H9 (cell line): ENCODE results near the gene NAMPT. TPM values are rescaled to one million over a fixed set of nuclear protein-coding genes. Genes with fewer than 3 reads are reported as not detected.
A peak's percentile ranks its signal among the peaks of the same experiment; 100 is the strongest.
"Not testable (repeated sequence)": the region's sequence is repeated elsewhere in the genome, so short reads cannot be mapped to it uniquely, and the experiment has no call there.

Experiments
- DNase-seq: peaks from one replicate; pipeline ENCODE4 v3.0.0-alpha.2; 2017
- H2AFZ ChIP-seq: one replicate; pipeline ENCODE4 v1.6.1; 2013; ENCODE audit warnings: mild to moderate bottlenecking, low read length, control low read depth, moderate library complexity
- H2AK5ac ChIP-seq: 2 replicates; pipeline ENCODE4 v1.6.1; 2013; ENCODE audit warnings: low read length, control low read depth, mixed read lengths; ENCODE audit not compliant: insufficient read length
- H2BK120ac ChIP-seq: one replicate; pipeline ENCODE4 v1.6.1; 2013; ENCODE audit warnings: low read depth, mild to moderate bottlenecking, low read length, control low read depth, inconsistent platforms; ENCODE audit not compliant: poor library complexity, severe bottlenecking
- H2BK12ac ChIP-seq: 2 replicates; pipeline ENCODE4 v1.6.1; 2013; ENCODE audit warnings: low read length, control low read depth, mixed read lengths, low read depth; ENCODE audit not compliant: insufficient read length
- H2BK15ac ChIP-seq: 2 replicates; pipeline ENCODE4 v1.6.1; 2013; ENCODE audit warnings: low read depth, low read length, control low read depth
- H2BK20ac ChIP-seq: one replicate; pipeline ENCODE4 v1.6.1; 2013; ENCODE audit warnings: low read depth, mild to moderate bottlenecking, low read length, control low read depth, inconsistent platforms; ENCODE audit not compliant: poor library complexity, severe bottlenecking
- H2BK5ac ChIP-seq: 2 replicates; pipeline ENCODE4 v1.6.1; 2013; ENCODE audit warnings: low read length, control low read depth, mixed read lengths; ENCODE audit not compliant: insufficient read length
- H3K14ac ChIP-seq: 2 replicates; pipeline ENCODE4 v1.6.1; 2013; ENCODE audit warnings: low read length, control low read depth; ENCODE audit not compliant: insufficient read depth
- H3K18ac ChIP-seq: 2 replicates; pipeline ENCODE4 v1.6.1; 2013; ENCODE audit warnings: low read depth, mild to moderate bottlenecking, mixed read lengths, low read length, control low read depth; ENCODE audit not compliant: insufficient read length
- H3K23ac ChIP-seq: 2 replicates; pipeline ENCODE4 v1.6.1; 2013; ENCODE audit warnings: low read length, control low read depth, mixed read lengths, low read depth; ENCODE audit not compliant: insufficient read length
- H3K23me2 ChIP-seq: 2 replicates; pipeline ENCODE4 v1.6.1; 2013; ENCODE audit warnings: low read depth, mild to moderate bottlenecking, mixed read lengths, low read length, control low read depth; ENCODE audit not compliant: insufficient read length, poor library complexity, severe bottlenecking
- H3K27ac ChIP-seq: 2 replicates; pipeline ENCODE4 v1.5.1; 2013; ENCODE audit warnings: low read length, control low read depth, mixed read lengths, low read depth; ENCODE audit not compliant: insufficient read length
- H3K27me3 ChIP-seq: 2 replicates; pipeline ENCODE4 v1.6.1; 2013; ENCODE audit warnings: low read length, control low read depth, inconsistent platforms; ENCODE audit not compliant: insufficient read depth
- H3K4ac ChIP-seq: 2 replicates; pipeline ENCODE4 v1.6.1; 2013; ENCODE audit warnings: low read depth, mild to moderate bottlenecking, control low read depth, inconsistent platforms, low read length, moderate library complexity
- H3K4me1 ChIP-seq: 2 replicates; pipeline ENCODE4 v1.6.1; 2013; ENCODE audit warnings: low read length, control low read depth, inconsistent platforms; ENCODE audit not compliant: insufficient read depth
- H3K4me2 ChIP-seq: 2 replicates; pipeline ENCODE4 v1.6.1; 2013; ENCODE audit warnings: low read length, control low read depth, mixed read lengths; ENCODE audit not compliant: insufficient read length, insufficient read depth
- H3K56ac ChIP-seq: 2 replicates; pipeline ENCODE4 v1.6.1; 2013; ENCODE audit warnings: low read depth, mild to moderate bottlenecking, mixed read lengths, low read length, control low read depth; ENCODE audit not compliant: insufficient read length
- H3K79me1 ChIP-seq: 2 replicates; pipeline ENCODE4 v1.6.1; 2013; ENCODE audit warnings: low read depth, mild to moderate bottlenecking, moderate library complexity, low read length, control low read depth, inconsistent platforms; ENCODE audit not compliant: insufficient read depth, poor library complexity, severe bottlenecking
- H3K79me2 ChIP-seq: 2 replicates; pipeline ENCODE4 v1.6.1; 2013; ENCODE audit warnings: low read length, control low read depth, inconsistent platforms; ENCODE audit not compliant: insufficient read depth
- H3K9ac ChIP-seq: 2 replicates; pipeline ENCODE4 v1.6.1; 2013; ENCODE audit warnings: low read length, control low read depth, mixed read lengths; ENCODE audit not compliant: insufficient read length; ENCODE audit errors: extremely low read depth
- H3K9me3 ChIP-seq: one replicate; pipeline ENCODE4 v1.6.1; 2013; ENCODE audit warnings: low read depth, low read length, inconsistent platforms; ENCODE audit not compliant: control insufficient read depth
- H3T11ph ChIP-seq: one replicate; pipeline ENCODE4 v1.6.1; 2013; ENCODE audit warnings: mild to moderate bottlenecking, low read length, control low read depth, inconsistent platforms
- H4K20me1 ChIP-seq: one replicate; pipeline ENCODE4 v1.6.1; 2013; ENCODE audit not compliant: control insufficient read depth, insufficient read length, insufficient read depth
- H4K5ac ChIP-seq: 2 replicates; pipeline ENCODE4 v1.6.1; 2013; ENCODE audit warnings: low read depth, mild to moderate bottlenecking, mixed read lengths, low read length, control low read depth; ENCODE audit not compliant: insufficient read length
- H4K8ac ChIP-seq: replicated peaks from 2 replicates; pipeline ENCODE4 v1.6.1; 2013; ENCODE audit warnings: low read length, control low read depth, mixed read lengths, low read depth; ENCODE audit not compliant: insufficient read length
- H4K91ac ChIP-seq: 2 replicates; pipeline ENCODE4 v1.6.1; 2013; ENCODE audit warnings: low read depth, mild to moderate bottlenecking, moderate library complexity, mixed read lengths, low read length, control low read depth; ENCODE audit not compliant: insufficient read length
- H3K27ac Mint-ChIP-seq, 3 experiments: 2 replicates in 2 of 3; 3 replicates in 1 of 3; pipeline ENCODE4 v1.8.0; 2020 to 2021; ENCODE audit warnings: mixed read lengths in 3 of 3, mild to moderate bottlenecking in 1 of 3, moderate library complexity in 1 of 3
- H3K27me3 Mint-ChIP-seq: 2 replicates; pipeline ENCODE4 v1.8.0; 2021; ENCODE audit warnings: low read depth, mild to moderate bottlenecking, moderate library complexity, mixed read lengths
- H3K36me3 Mint-ChIP-seq, 3 experiments: 2 replicates in 2 of 3; 3 replicates in 1 of 3; pipeline ENCODE4 v1.8.0; 2020 to 2021; ENCODE audit warnings: low read depth in 3 of 3, mixed read lengths in 3 of 3; ENCODE audit not compliant: insufficient read depth in 1 of 3
- H3K4me1 Mint-ChIP-seq, 2 experiments: 2 replicates each; pipeline ENCODE4 v1.8.0; 2020; ENCODE audit warnings: mixed read lengths in 2 of 2
- H3K4me3 Mint-ChIP-seq, 2 experiments: 2 replicates in 1 of 2; 3 replicates in 1 of 2; pipeline ENCODE4 v1.8.0; 2020 to 2021; ENCODE audit warnings: mild to moderate bottlenecking in 2 of 2, mixed read lengths in 2 of 2, moderate library complexity in 1 of 2
- H3K9me3 Mint-ChIP-seq, 2 experiments: 2 replicates in 1 of 2; 3 replicates in 1 of 2; pipeline ENCODE4 v1.8.0; 2020; ENCODE audit warnings: mild to moderate bottlenecking in 2 of 2, mixed read lengths in 2 of 2, moderate library complexity in 1 of 2
- CTCF ChIP-seq: fragments of 200-600 bp; sonication (generic); conservative IDR thresholded peaks from 3 replicates; pipeline ENCODE4 v1.8.0; 2021; ENCODE audit warnings: antibody characterized with exemption, mild to moderate bottlenecking
- WGBS: extraction: QIAGEN DNeasy Blood & Tissue Kit; methylation state at CpG from one replicate; pipeline ENCODE4 v1.1.7; 2013; ENCODE audit warnings: missing lambda C conversion rate, low lambda C conversion rate, mixed read lengths; ENCODE audit not compliant: insufficient read length; ENCODE audit errors: extremely low coverage; 5-methylcytosine and 5-hydroxymethylcytosine counted together
- total RNA-seq: library from RNA; stranded (reverse); gene quantifications from 2 replicates; pipeline ENCODE4 v1.2.1, GENCODE V29; 2021

NAMPT gene
- total RNA-seq, 1 experiment from 2014 or later: 83.5 TPM

GRCh38 chr7:106304568-106304967 lies 19.8 kb upstream of the NAMPT start:
- no peak overlapping the region for H3K4me2 ChIP-seq
- no peak overlapping the region for H4K91ac ChIP-seq
- no peak overlapping the region for H4K5ac ChIP-seq
- H2AK5ac ChIP-seq: no peak overlapping the region
- H2AFZ ChIP-seq: no peak overlapping the region
- H4K8ac ChIP-seq: no peak overlapping the region
- peaks cover 5 to 9% of the 10 kb centered on the region in 2 experiments for H3K4me1 Mint-ChIP-seq
- peaks cover 0 to 1% (median 0%) of the 10 kb centered on the region in 3 experiments; a peak in 1 of 7 replicates for H3K36me3 Mint-ChIP-seq
- H3T11ph ChIP-seq: no peak overlapping the region
- no peak overlapping the region; a peak in 1 of 7 replicates for H3K27ac Mint-ChIP-seq
- peak overlapping the region; percentile 36; the same call in 1 of the 2 replicates for H3K14ac ChIP-seq
- no peak overlapping the region for H2BK15ac ChIP-seq
- no peaks in the 10 kb centered on the region for H3K79me2 ChIP-seq
- H3K56ac ChIP-seq: no peak overlapping the region
- H3K27me3 Mint-ChIP-seq: peaks cover 6% of the 10 kb centered on the region
- H2BK20ac ChIP-seq: no peak overlapping the region
- no peaks in the 10 kb centered on the region for H3K9me3 ChIP-seq
- no peak overlapping the region for H2BK12ac ChIP-seq
- H4K20me1 ChIP-seq: no peaks in the 10 kb centered on the region
- no peaks in the 10 kb centered on the region for H3K27me3 ChIP-seq
- TF ChIP-seq CTCF: no peak
- H3K23ac ChIP-seq: no peak overlapping the region
- peaks cover 8% of the 10 kb centered on the region; the same call in 1 of the 2 replicates for H3K4me1 ChIP-seq
- no peak overlapping the region for H3K4me3 Mint-ChIP-seq
- H3K27ac ChIP-seq: no peak overlapping the region
- peaks cover 14 to 24% of the 10 kb centered on the region in 2 experiments for H3K9me3 Mint-ChIP-seq
- no peak overlapping the region for H3K4ac ChIP-seq
- no CpG with 5 or more reads among the region's 2 CpGs for WGBS
- no peak overlapping the region for H3K9ac ChIP-seq
- H2BK120ac ChIP-seq: no peak overlapping the region
- no peaks in the 10 kb centered on the region for H3K23me2 ChIP-seq
- no peak overlapping the region for H3K18ac ChIP-seq
- no peak for DNase-seq
- no peak overlapping the region for H2BK5ac ChIP-seq
- H3K79me1 ChIP-seq: no peaks in the 10 kb centered on the region

GRCh38 chr7:106298631-106299030 lies 13.8 kb upstream of the NAMPT start:
- H3K23me2 ChIP-seq, H4K8ac ChIP-seq, H4K91ac ChIP-seq, H4K20me1 ChIP-seq, H3K27ac ChIP-seq, H3K27me3 ChIP-seq, H3K18ac ChIP-seq, H2BK120ac ChIP-seq, H2AK5ac ChIP-seq, DNase-seq, H3K79me2 ChIP-seq, H3K4me2 ChIP-seq, H3K79me1 ChIP-seq, H3K27me3 Mint-ChIP-seq, H3K23ac ChIP-seq, H4K5ac ChIP-seq, H2BK5ac ChIP-seq, H2BK15ac ChIP-seq, H3K56ac ChIP-seq, H3K4me1 Mint-ChIP-seq, H3K9me3 ChIP-seq, H3K4me3 Mint-ChIP-seq, H3K4ac ChIP-seq, H3K9ac ChIP-seq, H2AFZ ChIP-seq, H2BK12ac ChIP-seq, H3K27ac Mint-ChIP-seq, H3K36me3 Mint-ChIP-seq, H3K4me1 ChIP-seq, H2BK20ac ChIP-seq, H3T11ph ChIP-seq, H3K14ac ChIP-seq: not testable (repeated sequence)
- WGBS: no CpG with 5 or more reads among the region's 4 CpGs
- peaks cover 11 to 27% of the 10 kb centered on the region in 2 experiments for H3K9me3 Mint-ChIP-seq
